Nucleus accumbens (tissue), 56 donors: ENCODE measurements around the gene RAB5B.
A peak's percentile ranks its signal among the peaks of the same experiment; 100 is the strongest.
"Not testable (repeated sequence)": the region's sequence is repeated elsewhere in the genome, so short reads cannot be mapped to it uniquely, and the experiment has no call there.

ENCODE experiments used
- DNase-seq, 56 donors: peaks; one replicate each; lab custom pipeline; 2025; lab: John Stamatoyannopoulos, UW

The RAB5B gene

GRCh38 chr12:55978393-55978792 is 4.5 kb downstream of the RAB5B start:
- DNase-seq = no peak

GRCh38 chr12:55979069-55979468 is 5.2 kb downstream of the RAB5B start:
- no peak for DNase-seq

GRCh38 chr12:55981882-55982281 is 8.0 kb downstream of the RAB5B start:
- DNase-seq = peak in 13 of 56 donors; percentile 0 to 43 (median 11)

- no peak for DNase-seq
These were observed 8.6 kb downstream of the RAB5B start for GRCh38 chr12:55982319-55982936.

GRCh38 chr12:55983232-55983842 is 9.5 kb downstream of the RAB5B start:
- DNase-seq = no peak

- DNase-seq = no peak
These were observed 11.0 kb downstream of the RAB5B start for GRCh38 chr12:55984861-55985260.

- DNase-seq = no peak
These were observed 11.5 kb downstream of the RAB5B start for GRCh38 chr12:55985341-55985740.

- DNase-seq = not testable (repeated sequence)
These were observed 12.1 kb downstream of the RAB5B start for GRCh38 chr12:55985976-55986375.

- no peak for DNase-seq
These were observed 17.2 kb downstream of the RAB5B start for GRCh38 chr12:55991110-55991509.

- DNase-seq = no peak
These were observed 19.5 kb downstream of the RAB5B start for GRCh38 chr12:55993230-55993853.

GRCh38 chr12:55995366-55995765 is 21.5 kb downstream of the RAB5B start:
- DNase-seq = no peak

GRCh38 chr12:55996201-55996714 is 22.4 kb downstream of the RAB5B start:
- peak in 39 of 56 donors; percentile 2 to 75 (median 27) for DNase-seq

GRCh38 chr12:55996715-55997534 is 23.0 kb downstream of the RAB5B start, which contains the start of gene SUOX:
SUOX (plus strand) TSS chr12:55997276; CDS start chr12:56002222, 4,946 bp downstream.
- peak; percentile 68 to 98 (median 94) for DNase-seq

GRCh38 chr12:55997535-55997859 is 23.6 kb downstream of the RAB5B start:
- peak in 5 of 56 donors; percentile 32 to 50 (median 39) for DNase-seq

- not testable (repeated sequence) for DNase-seq
These were observed 25.6 kb downstream of the RAB5B start for GRCh38 chr12:55999522-55999921.

- not testable (repeated sequence) for DNase-seq
These were observed 26.2 kb downstream of the RAB5B start for GRCh38 chr12:55999999-56000540.

- DNase-seq = no peak
These were observed 27.7 kb downstream of the RAB5B start for GRCh38 chr12:56001487-56002100.

- not testable (repeated sequence) for DNase-seq
These were observed 29.5 kb downstream of the RAB5B start for GRCh38 chr12:56003376-56003775.

GRCh38 chr12:56004211-56004610 is 30.3 kb downstream of the RAB5B start:
- no peak for DNase-seq
